HG02642 (cell line): Measurements from ENCODE around the gene CHAF1A.

Experiments used
- ATAC-seq: cut with Tn5 transposase; IDR thresholded peaks from one replicate; pipeline ENCODE4 v1.9.1; 2021; ENCODE audit warnings: mild to moderate bottlenecking; ENCODE audit not compliant: unreplicated experiment, poor library complexity

CHAF1A gene

DNA sequence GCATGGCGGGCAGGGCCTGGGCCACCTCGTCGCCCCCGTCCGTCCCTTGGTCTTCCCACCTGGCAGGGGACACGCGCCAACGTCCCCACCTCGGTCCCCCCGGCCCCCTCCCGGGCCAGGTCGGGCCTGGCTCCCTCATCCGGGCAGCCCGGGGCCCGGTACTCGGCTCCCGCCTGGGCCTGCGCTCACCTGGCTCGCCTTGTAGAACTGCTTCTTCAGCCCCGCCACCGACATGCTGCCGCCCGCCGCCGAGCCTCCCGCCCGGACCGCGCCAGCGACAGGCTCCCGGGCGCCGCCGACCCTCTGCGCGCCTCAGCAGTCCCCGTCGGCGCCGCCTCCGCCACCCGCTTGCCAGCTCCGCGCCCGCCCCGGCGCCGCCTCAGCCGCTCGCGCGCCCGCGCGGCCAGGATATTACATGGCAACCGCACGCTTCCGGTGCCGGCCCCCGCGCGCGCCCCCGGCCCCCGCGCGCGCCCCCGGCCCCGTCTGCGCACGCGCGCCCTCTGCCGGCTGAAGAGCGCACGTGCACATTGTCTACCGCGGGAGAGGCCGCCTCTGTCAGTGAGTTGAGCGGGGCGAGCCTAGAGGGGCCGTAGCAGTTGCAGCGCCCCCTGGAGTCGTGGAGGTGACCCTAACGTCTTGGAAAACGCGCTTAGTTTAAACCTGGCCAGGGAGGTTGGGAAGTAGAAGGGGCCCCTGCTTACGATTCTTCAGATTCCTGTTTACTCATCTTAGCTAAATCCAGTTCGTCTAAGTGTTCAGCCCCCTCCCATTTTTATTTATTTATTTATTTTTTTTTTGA, 2.1 kb upstream of the CHAF1A start, which contains the start of gene SH3GL1:
Gene SH3GL1 (minus strand): TSS at position 413 of the 802 bp plus-strand sequence. CDS start 179 bp downstream, at position 234.
- peak; percentile 64 for ATAC-seq

DNA sequence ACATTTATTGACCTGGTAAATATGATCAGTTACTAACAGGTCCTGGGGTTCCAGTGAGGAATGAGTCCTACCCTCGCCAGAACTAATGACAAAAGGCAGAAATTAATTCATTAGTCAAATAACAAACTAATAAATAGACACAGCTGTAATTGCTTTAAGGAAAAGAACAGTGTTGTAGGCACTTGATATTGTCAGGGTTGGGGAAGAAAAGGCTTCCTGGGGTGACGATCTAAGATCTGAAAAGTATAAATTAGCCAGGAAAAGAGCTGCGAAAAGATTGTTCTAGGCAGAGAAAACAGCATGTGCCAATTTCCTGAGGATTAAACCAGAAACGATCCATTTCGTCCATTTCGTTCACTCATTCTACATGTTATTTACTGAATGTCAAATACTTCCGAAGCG, 670 bp upstream of the CHAF1A start:
- no peak for ATAC-seq

DNA sequence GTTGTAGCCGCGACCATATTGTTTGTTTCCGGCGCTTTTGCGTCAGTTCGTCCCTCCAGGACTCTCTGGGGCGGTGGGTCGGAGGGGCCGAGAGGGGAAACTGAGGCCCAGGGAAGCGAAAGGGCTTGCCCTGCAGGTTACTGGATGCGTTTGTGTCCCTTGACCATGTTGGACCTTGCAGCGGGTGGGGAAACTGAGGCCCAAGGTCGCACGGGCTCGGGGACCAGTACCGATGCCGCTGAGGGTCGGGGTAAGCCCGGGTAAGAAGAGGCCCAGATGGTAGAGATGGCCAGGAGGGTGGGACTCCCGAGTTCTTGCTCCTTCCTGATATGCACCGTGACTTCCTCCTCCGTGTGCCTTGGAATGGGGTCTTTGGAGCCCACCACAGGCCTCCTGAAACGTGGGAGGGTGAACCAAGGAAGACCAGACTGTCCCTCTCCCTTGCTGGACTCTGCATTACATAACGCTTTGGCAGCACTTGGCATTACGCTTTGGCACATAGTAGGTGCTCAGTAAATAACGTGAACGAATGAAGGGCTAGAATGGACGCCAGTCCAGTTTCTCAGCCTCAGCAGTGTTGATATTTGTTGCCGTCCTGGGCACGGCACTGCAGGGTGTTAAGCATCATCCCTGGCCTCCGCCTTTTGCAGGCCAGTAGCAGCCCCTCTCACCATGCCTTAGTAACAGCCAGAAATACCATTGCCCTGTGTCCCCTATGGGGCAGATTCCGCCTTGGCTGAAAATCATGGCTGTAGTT, 743 bp downstream of the CHAF1A start:
- no peak for ATAC-seq

DNA sequence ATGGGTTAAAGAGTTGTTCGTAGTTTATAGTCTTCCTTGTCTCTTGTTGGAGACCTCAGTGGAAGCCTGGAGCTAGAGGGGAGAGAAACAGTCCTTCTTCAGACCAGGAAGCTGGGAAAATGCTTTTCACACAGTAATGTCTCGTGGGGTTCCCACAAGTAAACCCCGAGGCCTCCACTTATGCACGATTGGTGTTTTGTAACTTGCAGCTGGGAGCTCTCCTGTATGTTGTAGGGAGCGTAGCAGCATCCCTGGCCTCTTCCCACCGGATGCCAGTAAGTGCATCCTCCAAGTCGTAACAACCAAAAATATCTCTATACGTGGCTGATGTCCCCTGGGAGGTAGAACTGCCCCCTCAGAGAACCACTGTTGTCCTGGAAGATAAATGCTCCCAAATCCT, 3.5 kb downstream of the CHAF1A start:
- ATAC-seq, result no peak

DNA sequence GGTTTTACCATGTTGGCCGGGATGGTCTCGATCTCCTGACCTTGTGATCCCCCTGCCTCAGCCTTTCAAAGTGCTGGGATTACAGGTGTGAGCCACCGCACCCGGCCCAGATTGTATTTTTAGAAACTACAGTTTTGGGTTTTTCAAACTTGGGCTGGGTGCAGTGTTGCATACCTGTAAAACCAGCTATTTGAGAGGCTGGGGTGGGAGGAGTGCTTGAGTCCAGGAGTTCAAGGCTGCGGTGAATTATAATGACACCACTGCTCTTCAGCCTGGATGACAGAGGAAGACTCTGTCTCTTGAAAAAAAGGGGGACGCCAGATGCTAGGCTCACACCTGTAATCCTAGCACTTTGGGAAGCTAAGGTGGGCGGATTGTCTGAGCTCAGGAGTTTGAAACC, 4.2 kb downstream of the CHAF1A start:
- ATAC-seq, result no peak

DNA sequence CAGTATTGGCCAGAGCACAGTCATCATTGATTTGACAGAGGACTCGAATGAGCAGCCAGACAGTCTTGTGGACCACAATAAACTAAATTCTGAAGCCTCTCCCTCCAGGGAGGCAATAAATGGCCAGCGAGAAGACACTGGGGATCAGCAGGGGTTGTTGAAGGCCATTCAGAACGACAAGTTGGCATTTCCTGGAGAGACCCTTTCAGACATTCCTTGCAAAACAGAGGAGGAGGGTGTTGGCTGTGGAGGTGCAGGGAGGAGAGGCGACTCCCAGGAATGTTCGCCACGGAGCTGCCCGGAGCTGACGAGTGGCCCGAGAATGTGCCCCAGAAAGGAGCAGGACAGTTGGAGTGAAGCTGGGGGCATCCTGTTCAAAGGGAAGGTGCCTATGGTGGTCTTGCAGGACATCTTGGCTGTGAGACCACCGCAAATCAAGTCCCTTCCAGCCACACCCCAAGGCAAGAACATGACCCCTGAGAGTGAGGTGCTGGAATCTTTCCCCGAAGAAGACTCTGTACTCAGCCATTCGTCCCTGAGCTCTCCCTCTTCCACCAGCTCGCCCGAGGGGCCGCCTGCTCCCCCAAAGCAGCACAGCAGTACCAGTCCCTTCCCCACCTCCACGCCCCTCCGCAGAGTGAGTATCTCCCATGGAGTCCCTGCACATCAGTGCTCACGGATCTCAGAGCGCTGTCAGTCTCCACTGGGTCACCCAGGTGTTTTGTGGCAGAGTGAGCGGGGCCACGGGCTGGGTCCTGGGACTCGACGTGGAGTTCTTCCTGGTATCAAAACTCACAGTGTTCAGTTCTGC, 6.9 kb downstream of the CHAF1A start:
- no peak for ATAC-seq

DNA sequence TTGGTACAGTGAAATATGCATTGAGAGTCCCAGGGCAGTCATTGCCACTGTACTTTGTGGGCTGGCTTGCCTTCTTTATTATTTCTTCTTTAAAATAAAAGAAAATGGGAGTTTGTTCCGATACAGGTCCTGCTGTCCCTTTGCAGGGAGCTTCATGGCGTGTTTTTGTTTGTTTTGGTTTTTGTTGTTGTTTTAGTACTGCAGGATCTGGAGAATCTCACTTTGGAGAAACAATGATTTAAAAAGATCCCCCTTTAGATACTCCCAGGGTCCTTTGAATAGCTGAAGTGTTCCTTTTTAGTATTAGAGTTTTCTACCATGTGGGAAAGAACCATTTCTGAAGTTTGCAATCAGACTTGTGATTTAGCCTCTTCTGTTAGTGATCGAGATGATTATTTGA, 11.1 kb downstream of the CHAF1A start:
- no peak for ATAC-seq

DNA sequence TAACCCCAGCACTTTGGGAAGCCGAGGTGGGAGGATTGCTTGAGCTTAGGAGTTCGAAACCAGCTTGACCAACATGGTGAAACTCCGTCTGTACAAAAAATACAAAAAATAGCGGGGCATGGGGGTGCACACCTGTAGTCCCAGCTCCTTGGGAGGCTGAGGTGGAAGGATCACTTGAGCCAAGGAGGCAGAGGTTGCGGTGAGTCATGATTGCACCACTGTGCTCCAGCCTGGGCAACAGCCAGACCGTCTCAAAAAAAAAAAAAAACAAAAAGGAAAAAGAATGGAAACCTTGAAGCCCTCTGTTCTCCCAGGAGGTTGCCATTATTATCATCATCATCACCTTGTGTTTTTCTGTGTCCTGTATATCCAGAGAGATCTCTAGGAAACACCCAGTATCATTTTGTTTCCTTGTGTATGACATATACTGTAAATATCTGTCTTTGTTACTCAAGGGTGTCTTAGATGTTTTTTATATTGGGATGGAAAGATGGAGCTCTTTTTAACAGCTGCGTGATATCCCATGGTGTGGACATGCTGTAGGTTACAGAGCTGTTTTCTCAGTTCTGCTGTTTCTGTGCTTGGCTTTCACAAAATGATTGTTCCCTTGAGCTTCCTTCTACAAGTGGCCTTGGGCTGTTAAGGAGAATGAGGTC, 11.8 kb downstream of the CHAF1A start:
- no peak for ATAC-seq

DNA sequence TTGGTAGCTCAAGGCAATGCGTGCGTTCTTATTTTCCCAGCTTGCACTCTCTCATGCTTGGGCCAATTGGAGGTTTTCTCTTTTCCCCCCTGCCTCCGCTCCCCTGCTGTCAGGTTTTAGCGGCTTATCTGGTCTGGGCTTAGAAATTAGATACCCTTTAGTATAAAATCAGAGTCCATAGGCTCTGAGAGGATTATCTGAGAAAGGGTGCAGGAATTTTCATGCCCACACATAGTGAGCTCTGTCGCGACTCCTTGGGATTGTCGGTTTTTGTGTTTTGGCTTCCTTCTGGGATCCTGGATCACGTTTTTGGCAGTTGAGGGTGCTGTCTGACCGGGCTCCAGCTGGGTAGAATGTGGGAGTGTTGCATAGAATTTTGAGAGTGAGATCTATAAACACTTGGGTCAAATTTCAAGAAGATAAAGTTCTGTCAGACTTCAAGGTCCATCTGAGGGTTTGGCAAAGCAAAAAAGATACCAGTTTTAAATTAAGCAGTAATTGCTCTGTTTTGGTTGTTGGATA, 12.4 kb downstream of the CHAF1A start:
- ATAC-seq, result no peak

DNA sequence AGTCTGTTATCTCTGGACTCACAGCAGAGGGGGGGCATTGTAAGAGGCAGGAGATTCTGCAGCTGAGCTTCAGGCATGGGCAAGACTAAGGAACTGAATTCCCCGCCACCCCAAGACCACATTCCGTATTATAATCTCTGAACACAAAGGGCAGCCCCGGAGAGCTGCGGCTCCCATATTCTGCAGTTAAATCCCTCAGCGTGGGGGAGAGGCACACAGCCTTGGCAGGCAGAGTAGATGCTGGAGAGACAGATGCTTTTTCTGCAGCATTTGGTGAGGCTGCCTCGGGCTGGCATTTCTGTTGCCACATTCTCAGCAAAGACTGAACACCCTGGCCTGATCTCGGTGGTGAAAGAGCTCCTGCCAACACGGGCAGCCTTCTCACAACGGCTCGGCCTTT, 12.9 kb downstream of the CHAF1A start:
- ATAC-seq, result no peak

DNA sequence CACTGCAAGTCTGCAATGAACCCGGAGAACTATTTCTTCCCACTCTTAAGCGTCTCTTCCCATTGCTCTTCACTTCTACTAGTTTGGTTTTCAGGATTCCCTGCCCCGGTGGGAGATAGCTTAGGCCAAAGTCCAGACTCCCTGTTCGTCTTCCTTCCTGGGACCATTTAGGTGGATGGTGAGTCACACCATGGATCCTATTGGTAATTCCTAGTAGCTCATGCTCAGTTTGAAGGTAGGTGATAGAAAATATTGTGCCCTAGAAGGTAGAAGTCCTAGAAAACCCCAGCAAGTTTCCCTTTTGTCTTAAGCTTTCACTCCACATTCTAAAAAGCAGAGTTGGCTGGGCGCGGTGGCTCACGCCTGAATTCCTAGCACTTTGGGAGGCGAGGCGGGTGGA, 13.8 kb downstream of the CHAF1A start:
- ATAC-seq, result no peak

DNA sequence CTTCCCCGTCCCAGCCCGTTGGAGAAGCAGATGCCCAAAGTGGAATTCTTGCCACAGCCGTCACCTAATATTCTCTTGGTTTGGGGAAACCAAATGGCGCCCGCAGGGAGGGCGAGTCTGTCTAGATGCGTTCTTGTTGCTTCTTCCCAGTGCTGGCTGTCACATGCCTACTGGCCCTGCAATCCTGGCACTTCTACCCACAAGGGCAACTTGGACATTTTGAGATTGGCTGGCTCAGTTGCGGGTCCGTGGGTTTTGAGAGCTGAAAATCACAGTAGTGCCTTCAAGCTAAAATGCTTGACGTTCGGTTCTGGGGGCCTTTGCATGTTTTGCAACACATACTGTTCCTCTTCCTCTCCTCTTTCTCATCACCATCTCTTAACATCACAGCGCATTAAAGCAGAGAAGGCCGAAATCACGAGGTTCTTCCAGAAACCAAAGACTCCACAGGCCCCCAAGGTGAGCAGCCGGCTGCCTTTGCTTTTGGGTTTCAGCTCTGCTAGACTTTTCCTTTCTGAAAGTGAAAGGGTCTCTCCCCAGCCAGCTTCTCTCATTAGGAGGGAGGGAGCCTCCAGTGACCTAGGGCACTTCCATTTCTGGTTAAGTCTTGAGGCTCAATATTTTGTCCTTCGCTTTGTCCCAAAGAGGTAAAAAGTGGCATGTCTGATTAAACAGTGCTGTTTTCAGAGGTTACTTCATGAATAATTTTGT, 21.1 kb downstream of the CHAF1A start:
- no peak for ATAC-seq

DNA sequence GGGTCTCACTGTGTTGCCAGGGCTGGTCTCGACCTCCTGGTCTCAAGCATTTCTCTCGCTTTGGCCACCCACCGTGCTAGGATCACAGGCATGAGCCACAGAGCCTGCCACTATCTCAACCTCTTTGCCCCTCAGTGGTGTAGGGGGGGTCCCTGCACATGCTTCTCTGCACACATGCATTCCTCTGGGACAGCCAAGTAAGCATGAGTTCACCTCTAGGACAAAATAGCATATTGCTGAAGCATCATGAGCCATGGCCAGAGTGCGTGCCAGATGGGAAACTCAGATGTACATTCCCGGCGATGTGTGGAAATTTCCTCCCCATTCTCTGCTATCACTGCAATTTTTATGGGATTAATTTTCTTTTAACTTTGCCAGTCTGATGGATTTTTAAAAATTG, 23.1 kb downstream of the CHAF1A start:
- no peak for ATAC-seq

DNA sequence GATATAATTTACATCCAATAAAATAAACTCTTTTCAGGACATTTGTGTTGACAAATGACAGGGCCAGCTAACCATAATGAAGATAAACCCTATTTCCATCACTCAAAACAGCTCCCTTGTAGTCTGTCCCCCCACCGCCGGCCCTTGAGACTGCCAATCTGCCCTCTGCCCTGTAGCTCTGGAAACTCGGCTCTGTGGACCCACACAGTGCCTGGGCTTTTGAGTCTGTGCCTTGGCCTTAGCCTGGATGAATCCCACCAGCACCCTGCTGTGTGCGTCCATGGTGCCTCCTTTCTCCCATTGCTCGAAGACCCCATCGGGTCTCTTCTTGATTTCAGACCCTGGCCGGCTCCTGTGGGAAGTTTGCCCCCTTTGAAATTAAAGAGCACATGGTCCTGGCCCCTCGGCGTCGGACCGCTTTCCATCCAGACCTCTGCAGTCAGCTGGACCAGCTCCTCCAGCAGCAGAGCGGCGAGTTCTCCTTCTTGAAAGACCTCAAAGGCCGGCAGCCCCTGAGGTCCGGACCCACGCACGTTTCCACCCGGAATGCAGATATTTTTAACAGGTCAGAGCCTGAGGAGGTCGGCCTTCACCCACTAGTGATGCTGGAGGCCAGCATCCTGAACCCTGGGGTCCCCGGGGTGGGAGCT, 26.0 kb downstream of the CHAF1A start:
- ATAC-seq, result no peak

DNA sequence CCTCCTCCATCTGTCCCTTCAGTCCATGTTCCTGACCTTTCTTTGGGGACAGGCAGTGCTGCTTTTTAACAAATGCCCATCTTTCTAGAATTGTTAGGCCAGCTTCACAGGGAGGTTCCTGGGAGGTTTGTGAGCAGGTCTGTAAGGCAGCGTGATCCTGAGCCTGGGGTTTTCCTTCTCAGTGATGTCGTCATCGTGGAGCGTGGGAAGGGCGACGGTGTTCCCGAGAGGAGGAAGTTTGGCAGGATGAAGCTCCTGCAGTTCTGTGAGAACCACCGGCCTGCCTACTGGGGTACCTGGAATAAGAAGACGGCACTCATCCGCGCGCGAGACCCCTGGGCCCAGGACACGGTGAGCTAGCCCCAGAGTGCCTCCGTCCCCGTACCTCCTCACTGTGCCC, 26.8 kb downstream of the CHAF1A start:
- ATAC-seq, result no peak

DNA sequence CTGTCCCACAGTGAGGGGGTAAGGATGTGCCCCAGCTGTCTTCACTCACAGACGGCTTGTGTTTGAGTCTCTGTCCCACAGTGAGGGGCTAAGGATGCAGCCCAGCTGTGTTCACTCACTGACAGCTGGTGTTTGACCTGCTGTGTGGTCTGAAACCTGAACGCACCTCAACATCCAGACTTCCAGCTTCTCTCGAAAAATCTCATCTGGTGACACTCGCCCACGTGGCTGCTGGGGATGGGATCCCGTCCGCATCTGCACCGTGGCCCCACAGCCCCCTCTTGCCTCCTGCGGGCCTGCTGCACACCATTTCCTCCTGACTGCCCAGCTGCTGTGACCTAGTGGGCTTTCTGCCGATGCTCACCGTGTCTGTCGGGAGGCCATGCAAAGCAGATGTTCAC, 27.3 kb downstream of the CHAF1A start:
- ATAC-seq, result no peak

DNA sequence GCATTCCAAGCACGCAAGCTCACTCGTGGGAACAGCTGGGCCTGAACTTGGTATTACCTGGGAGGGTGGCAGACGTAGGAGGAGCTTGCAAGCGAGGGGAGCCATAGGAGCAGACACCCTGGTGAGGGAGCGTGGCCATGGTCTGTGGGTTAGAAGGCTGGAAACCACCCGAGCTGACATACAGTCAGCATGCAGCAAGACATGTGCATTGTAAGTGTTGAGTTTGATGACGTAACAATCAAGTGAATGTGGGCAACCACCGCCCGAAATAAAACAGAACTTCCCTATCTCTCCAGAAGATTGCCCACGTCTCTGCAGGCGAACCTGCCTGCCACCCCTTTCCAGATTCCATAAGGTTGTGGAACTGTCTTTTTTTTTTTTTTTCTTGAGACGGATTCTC, 28.3 kb downstream of the CHAF1A start:
- no peak for ATAC-seq

DNA sequence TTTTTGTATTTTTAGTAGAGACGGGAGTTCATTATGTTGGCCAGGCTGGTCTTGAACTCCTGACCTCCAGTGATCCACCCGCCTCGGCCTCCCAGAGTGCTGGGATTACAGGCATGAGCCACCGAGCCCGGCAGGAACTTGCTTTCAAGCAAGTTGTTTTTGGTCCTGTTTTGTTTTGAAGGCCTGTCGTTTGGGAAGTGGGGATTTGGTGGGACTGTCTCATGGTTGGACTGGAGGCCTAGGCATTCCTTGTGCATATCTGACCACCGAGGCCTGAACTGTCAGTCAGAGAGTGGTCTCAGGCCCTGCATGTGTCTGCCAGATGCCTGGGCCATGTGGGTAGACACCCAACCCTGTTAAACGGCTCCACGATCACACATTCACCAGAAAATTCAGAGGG, 28.9 kb downstream of the CHAF1A start:
- ATAC-seq, result no peak
